GM23248 (cell line): ENCODE results near the gene PUM1.

Experiments
- EZH2 ChIP-seq: fragments of 200-600 bp; sonication (generic); IDR thresholded peaks from 2 replicates; pipeline ENCODE4 v1.6.1; 2018; ENCODE audit warnings: antibody characterized with exemption, mild to moderate bottlenecking; ENCODE audit not compliant: insufficient read depth, poor library complexity, severe bottlenecking
- EZH2phosphoT487 ChIP-seq: fragments of 200-600 bp; sonication (generic); IDR thresholded peaks from 2 replicates; pipeline ENCODE4 v1.6.1; 2018; ENCODE audit warnings: antibody characterized with exemption, moderate library complexity, mild to moderate bottlenecking, low read depth; ENCODE audit not compliant: insufficient read depth

GRCh38 chr1:30893776-30894507 is 171.6 kb downstream of the PUM1 start:
- TF ChIP-seq EZH2: no peak
- TF ChIP-seq EZH2phosphoT487: no peak
